Measurements from ENCODE around the gene MLEC.
"Not testable (repeated sequence)": the region's sequence is repeated elsewhere in the genome, so short reads cannot be mapped to it uniquely, and the experiment has no call there.

MLEC gene

GRCh38 chr12:120668868-120669840, 17.8 kb upstream of the MLEC start:
- ChIA-PET POLR2A (no interaction called here), CTCF (interaction anchor here (1.2 to 1.5 kb wide), 2 partner anchors 20 kb away, joined by 3 to 4 read pairs; no protein-coding TSS in a partner anchor)
- no peak for DNase-seq (ENCODE audit: extremely low spot score)
- TF ChIP-seq PKNOX1 (IDR thresholded peaks at IDR 0.05) (no peak), BHLHE40 (IDR thresholded peaks at IDR 0.05; ENCODE audit: borderline replicate concordance) (no peak), ELF4 (IDR thresholded peaks at IDR 0.05) (no peak), NFRKB (IDR thresholded peaks at IDR 0.05) (no peak), CTBP1 (IDR thresholded peaks at IDR 0.05; ENCODE audit: borderline replicate concordance) (no peak), L3MBTL2 (conservative IDR thresholded peaks at IDR 0.05) (no peak), HDGF (IDR thresholded peaks at IDR 0.05; ENCODE audit: borderline replicate concordance) (no peak)

GRCh38 chr12:120670237-120670636, 16.7 kb upstream of the MLEC start:
- DNase-seq (ENCODE audit: extremely low spot score); POLR2A ChIA-PET: not testable (repeated sequence)
- CTCF ChIA-PET, result interaction anchor here (1.2 kb wide), 1 partner anchor 21 kb away, joined by 3 read pairs; no protein-coding TSS in a partner anchor

- TF ChIP-seq SP1 (IDR thresholded peaks at IDR 0.05) (no peak), NFRKB (IDR thresholded peaks at IDR 0.05) (no peak), FOXA1 (IDR thresholded peaks at IDR 0.05) (no peak), HDGF (IDR thresholded peaks at IDR 0.05; ENCODE audit: borderline replicate concordance) (no peak), PKNOX1 (IDR thresholded peaks at IDR 0.05) (no peak), L3MBTL2 (conservative IDR thresholded peaks at IDR 0.05) (no peak)
- ChIA-PET POLR2A (no interaction called here), CTCF (interaction anchor here (1.2 kb wide), 1 partner anchor 21 kb away, joined by 3 read pairs; no protein-coding TSS in a partner anchor)
- no peak for DNase-seq (ENCODE audit: extremely low spot score)
Observed at GRCh38 chr12:120670667-120671066, 16.3 kb upstream of the MLEC start.

- TF ChIP-seq ZNF384 (IDR thresholded peaks at IDR 0.05), result no peak
- no peak for TF ChIP-seq CTBP1 (IDR thresholded peaks at IDR 0.05; ENCODE audit: borderline replicate concordance)
- no peak for TF ChIP-seq TARDBP (IDR thresholded peaks at IDR 0.05)
- no peak for TF ChIP-seq ELF4 (IDR thresholded peaks at IDR 0.05)
- no peak for TF ChIP-seq SUZ12 (IDR thresholded peaks at IDR 0.05)
- no peak for TF ChIP-seq LEF1 (IDR thresholded peaks at IDR 0.05; ENCODE audit: borderline replicate concordance)
- no peak for TF ChIP-seq PKNOX1 (IDR thresholded peaks at IDR 0.05)
- no peak for TF ChIP-seq BHLHE40 (IDR thresholded peaks at IDR 0.05; ENCODE audit: borderline replicate concordance)
- TF ChIP-seq NFRKB (IDR thresholded peaks at IDR 0.05), result no peak
- TF ChIP-seq FOXA1 (IDR thresholded peaks at IDR 0.05), result no peak
- TF ChIP-seq HDGF (IDR thresholded peaks at IDR 0.05; ENCODE audit: borderline replicate concordance), result no peak
- no peak for TF ChIP-seq SP1 (IDR thresholded peaks at IDR 0.05)
- TF ChIP-seq ARNT (IDR thresholded peaks at IDR 0.05), result no peak
- TF ChIP-seq L3MBTL2 (conservative IDR thresholded peaks at IDR 0.05), result no peak
- TF ChIP-seq FOXK2 (IDR thresholded peaks at IDR 0.05), result no peak
- TF ChIP-seq FOXM1 (IDR thresholded peaks at IDR 0.05; ENCODE audit: borderline replicate concordance), result no peak
- ChIA-PET CTCF (interaction anchor here (1.0 kb wide), 1 partner anchor 25 kb away, joined by 3 read pairs; no protein-coding TSS in a partner anchor), POLR2A (interaction anchor here (1.9 kb wide), 1 partner anchor 13 kb away, joined by 4 read pairs; the partner anchor contains the start of gene MLEC)
- DNase-seq (ENCODE audit: extremely low spot score), result no peak
Observed at GRCh38 chr12:120674097-120674636, 12.8 kb upstream of the MLEC start.

- ChIA-PET CTCF (no interaction called here), POLR2A (interaction anchor here (0.6 kb wide), 1 partner anchor 314 kb away, joined by 3 read pairs; no protein-coding TSS in a partner anchor)
- DNase-seq (ENCODE audit: extremely low spot score), result no peak
- no peak for TF ChIP-seq FOXM1 (IDR thresholded peaks at IDR 0.05; ENCODE audit: borderline replicate concordance)
Observed at GRCh38 chr12:120677765-120678473, 9.0 kb upstream of the MLEC start.

- CTCF ChIA-PET, result no interaction called here
- POLR2A ChIA-PET, result no interaction called here
- no peak for TF ChIP-seq NFRKB (IDR thresholded peaks at IDR 0.05)
- no peak for TF ChIP-seq FOXK2 (IDR thresholded peaks at IDR 0.05)
- no peak for TF ChIP-seq BHLHE40 (IDR thresholded peaks at IDR 0.05; ENCODE audit: borderline replicate concordance)
- TF ChIP-seq ZNF384 (IDR thresholded peaks at IDR 0.05), result no peak
- no peak for TF ChIP-seq SUZ12 (IDR thresholded peaks at IDR 0.05)
- TF ChIP-seq ARNT (IDR thresholded peaks at IDR 0.05), result no peak
- no peak for TF ChIP-seq LEF1 (IDR thresholded peaks at IDR 0.05; ENCODE audit: borderline replicate concordance)
- no peak for TF ChIP-seq ELF4 (IDR thresholded peaks at IDR 0.05)
- no peak for TF ChIP-seq FOXM1 (IDR thresholded peaks at IDR 0.05; ENCODE audit: borderline replicate concordance)
- no peak for TF ChIP-seq CTBP1 (IDR thresholded peaks at IDR 0.05; ENCODE audit: borderline replicate concordance)
- TF ChIP-seq PKNOX1 (IDR thresholded peaks at IDR 0.05), result no peak
- no peak for TF ChIP-seq FOXA1 (IDR thresholded peaks at IDR 0.05)
- TF ChIP-seq SP1 (IDR thresholded peaks at IDR 0.05), result no peak
- no peak for TF ChIP-seq TARDBP (IDR thresholded peaks at IDR 0.05)
- no peak for TF ChIP-seq HDGF (IDR thresholded peaks at IDR 0.05; ENCODE audit: borderline replicate concordance)
- TF ChIP-seq L3MBTL2 (conservative IDR thresholded peaks at IDR 0.05), result no peak
- DNase-seq (ENCODE audit: extremely low spot score), result no peak
Observed at GRCh38 chr12:120678572-120678971, 8.4 kb upstream of the MLEC start.

Data from HEK293T (cell line).